MG63 (cell line): ENCODE measurements around the gene SUMO2. TPM values are rescaled to one million over a fixed set of nuclear protein-coding genes. Genes with fewer than 3 reads are reported as not detected.
"Not testable (repeated sequence)": the region's sequence is repeated elsewhere in the genome, so short reads cannot be mapped to it uniquely, and the experiment has no call there.

Experiments used
- DNase-seq: peaks from one replicate; pipeline ENCODE4 v3.0.0-alpha.2; 2020
- H3K27me3 ChIP-seq: fragments of 250-450 bp; sonication (Bioruptor Pico); 2 replicates; pipeline ENCODE4 v1.5.1; 2020; ENCODE audit warnings: mild to moderate bottlenecking, moderate library complexity
- H3K36me3 ChIP-seq: fragments of 250-450 bp; sonication (Bioruptor Pico); 2 replicates; pipeline ENCODE4 v1.5.1; 2020; ENCODE audit warnings: mild to moderate bottlenecking, moderate library complexity
- H3K4me3 ChIP-seq: fragments of 250-450 bp; sonication (Bioruptor Pico); 2 replicates; pipeline ENCODE4 v1.5.1; 2020; ENCODE audit warnings: mild to moderate bottlenecking, moderate library complexity
- H3K9me3 ChIP-seq: fragments of 250-450 bp; sonication (Bioruptor Pico); 2 replicates; pipeline ENCODE4 v1.5.1; 2020; ENCODE audit warnings: mild to moderate bottlenecking, moderate library complexity
- total RNA-seq: library from RNA; depleted of rRNA; stranded (reverse); fragments of >200 nt; shearing (Covaris generic); gene quantifications from 2 replicates; pipeline ENCODE4 v1.2.3, GENCODE V29; 2014; ENCODE audit warnings: low replicate concordance

Gene SUMO2
- total RNA-seq, 1 experiment from 2014 or later: 181 TPM

DNA sequence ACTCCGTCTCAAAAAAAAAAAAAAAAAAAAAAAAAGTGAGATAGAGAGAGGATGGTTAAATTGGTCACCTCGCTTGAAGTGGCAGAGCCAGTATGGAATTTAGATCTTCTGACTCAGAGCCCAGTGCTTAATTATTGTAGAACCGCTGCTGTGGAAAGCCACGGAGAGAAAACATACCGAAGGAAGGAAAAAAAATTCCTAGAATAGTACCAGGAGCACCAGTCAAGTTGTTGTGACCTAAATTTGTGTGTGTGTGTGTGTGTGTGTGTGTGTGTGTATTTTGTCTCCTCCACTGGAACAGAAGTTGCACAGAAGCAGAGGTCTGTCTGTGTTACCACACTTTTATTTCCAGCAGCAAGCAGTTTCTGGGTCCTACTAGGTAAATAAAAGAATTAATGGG, 12.1 kb upstream of the SUMO2 start:
- no peak for DNase-seq
- Histone ChIP-seq H3K4me3 (no peak overlapping the region), H3K9me3 (no peaks in the 10 kb centered on the region), H3K36me3 (no peaks in the 10 kb centered on the region), H3K27me3 (no peaks in the 10 kb centered on the region)

DNA sequence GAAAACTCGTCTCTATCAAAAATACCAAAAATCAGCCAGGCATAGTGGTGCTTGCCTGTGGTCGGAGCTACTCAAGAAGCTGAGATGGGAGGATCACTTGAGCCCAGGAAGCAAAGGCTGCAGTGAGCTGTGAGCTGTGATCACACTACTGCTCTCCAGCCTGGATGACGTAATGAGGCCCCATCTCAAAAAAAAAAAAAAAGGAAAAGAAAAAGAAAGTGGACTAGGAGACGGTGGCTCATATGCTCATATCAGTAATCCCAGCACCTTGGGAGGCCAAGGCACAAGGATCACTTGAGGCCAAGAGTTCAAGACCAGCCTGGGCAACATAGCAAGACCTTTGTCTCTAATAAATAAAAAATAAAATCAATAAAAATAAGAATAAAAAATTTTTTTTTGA, 8.8 kb upstream of the SUMO2 start:
- no peak for DNase-seq
- H3K4me3 ChIP-seq: no peak overlapping the region
- no peaks in the 10 kb centered on the region for H3K27me3 ChIP-seq
- H3K9me3 ChIP-seq: no peaks in the 10 kb centered on the region
- H3K36me3 ChIP-seq: no peaks in the 10 kb centered on the region

DNA sequence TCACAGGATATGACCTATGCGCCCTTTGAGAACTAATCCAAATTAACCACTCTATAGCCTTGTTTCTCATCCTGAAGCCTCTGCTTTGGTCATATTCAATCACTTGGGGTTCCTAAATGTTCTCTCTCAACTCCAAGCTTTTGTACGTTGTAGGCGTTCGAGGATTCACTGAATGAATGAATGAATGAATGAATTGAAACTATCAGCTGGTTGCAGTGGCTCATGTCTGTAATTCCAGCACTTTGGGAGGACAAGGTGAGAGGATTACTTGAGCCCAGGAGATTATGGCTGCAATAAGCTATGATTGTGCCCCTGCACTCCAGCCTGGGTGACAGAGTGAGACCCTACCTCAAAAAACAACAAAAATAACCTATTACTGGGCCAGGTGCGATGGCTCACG, 5.9 kb upstream of the SUMO2 start:
- H3K36me3 ChIP-seq: no peaks in the 10 kb centered on the region
- DNase-seq: no peak
- H3K4me3 ChIP-seq: no peak overlapping the region
- H3K27me3 ChIP-seq: no peaks in the 10 kb centered on the region
- no peaks in the 10 kb centered on the region for H3K9me3 ChIP-seq

DNA sequence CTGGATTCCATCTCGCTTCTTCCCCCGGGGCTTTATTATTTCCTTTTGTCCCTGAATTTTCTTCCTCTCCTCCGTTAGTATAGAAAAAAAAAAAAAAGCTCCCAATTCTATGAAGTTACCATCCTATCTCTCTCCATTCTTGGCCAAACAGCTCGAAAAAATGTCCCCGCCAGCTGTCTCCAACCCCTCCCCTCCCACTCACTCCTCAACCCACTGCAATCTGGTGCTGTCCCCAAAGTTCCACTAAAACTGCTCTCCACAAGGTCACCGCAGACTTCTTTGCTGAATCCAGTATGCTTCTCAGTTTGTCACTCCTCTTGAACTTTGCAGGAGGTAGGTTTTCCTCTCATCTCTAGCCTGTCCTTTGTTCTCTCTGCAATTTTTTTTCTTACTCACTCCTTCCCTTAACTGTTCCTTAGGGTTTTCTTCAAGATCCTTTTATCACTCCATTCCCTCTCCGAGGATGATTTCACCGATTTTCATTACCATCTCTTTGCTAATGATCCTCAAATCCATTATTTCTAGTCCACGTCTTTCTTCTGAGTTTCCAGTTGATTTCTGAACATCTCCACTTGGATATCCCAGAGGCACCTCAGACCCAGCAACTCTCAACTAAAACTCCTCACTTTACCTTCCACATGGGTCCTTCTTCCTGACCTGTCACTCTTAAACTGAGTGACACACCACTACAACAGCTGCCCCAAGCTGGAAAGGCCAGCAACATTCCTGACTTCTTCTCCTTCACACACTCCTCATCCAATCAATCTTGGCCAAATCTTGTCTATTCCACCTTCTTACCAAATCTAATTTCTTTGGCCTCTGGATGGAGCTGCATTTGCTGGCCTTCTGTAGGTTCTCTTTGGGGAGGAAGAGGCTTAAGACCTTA, 1.5 kb upstream of the SUMO2 start:
- H3K4me3 ChIP-seq: no peak overlapping the region
- DNase-seq: no peak
- no peaks in the 10 kb centered on the region for H3K9me3 ChIP-seq
- H3K36me3 ChIP-seq: peaks cover 26% of the 10 kb centered on the region
- H3K27me3 ChIP-seq: no peaks in the 10 kb centered on the region

DNA sequence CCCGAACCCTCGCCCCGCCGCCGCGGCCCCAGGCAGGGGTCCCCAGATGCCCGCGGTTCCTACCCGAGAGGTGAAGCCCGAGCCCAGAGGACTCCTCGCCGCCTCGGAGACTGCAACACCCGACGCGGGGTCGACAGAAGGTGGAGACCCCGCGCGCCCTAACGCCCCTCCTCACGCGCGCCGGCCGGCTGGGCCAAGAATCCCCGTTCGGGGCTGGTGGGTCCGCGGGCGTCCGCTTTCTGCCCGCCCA, 515 bp downstream of the SUMO2 start:
- Histone ChIP-seq H3K27me3 (no peaks in the 10 kb centered on the region), H3K4me3 (peak overlapping the region; percentile 84), H3K36me3 (peaks cover 43% of the 10 kb centered on the region), H3K9me3 (no peaks in the 10 kb centered on the region)
- DNase-seq: no peak

DNA sequence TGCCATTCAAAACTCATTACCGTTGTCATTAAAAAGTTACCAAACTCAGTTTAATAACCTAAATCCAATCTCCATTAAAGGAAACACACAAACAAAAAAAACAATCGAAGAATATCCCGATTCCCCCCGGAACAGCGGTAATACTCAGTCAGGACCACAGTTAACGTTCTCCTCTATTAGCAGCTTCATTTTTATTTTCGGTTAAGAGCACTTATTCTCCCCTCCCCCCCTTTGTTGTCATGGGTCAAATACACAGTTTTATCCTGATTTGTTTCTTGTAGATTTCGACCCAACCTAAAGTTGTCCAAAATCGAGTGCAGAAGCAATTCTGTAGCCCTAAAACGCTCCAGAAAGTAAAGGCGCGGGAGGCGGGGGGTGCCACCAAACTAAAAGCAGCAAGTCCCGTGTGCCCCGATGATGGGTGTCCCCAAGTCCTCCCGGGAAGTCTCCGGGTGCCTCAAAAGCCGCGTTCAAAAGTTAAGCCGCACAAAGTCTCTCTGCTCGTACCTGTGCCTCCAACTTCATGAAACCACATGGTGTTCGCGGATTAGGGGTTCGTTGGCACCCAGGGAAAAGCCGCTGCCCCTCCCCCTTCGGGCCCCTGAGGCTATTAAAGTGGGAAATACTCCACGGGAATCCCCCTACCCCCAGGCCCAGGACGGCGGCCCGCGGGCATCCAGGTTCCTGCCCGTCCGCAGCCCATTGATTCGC, 996 bp downstream of the SUMO2 start:
- no peak for DNase-seq
- Histone ChIP-seq H3K4me3 (peak overlapping the region; percentile 84), H3K36me3 (peaks cover 48% of the 10 kb centered on the region), H3K9me3 (no peaks in the 10 kb centered on the region), H3K27me3 (no peaks in the 10 kb centered on the region)

DNA sequence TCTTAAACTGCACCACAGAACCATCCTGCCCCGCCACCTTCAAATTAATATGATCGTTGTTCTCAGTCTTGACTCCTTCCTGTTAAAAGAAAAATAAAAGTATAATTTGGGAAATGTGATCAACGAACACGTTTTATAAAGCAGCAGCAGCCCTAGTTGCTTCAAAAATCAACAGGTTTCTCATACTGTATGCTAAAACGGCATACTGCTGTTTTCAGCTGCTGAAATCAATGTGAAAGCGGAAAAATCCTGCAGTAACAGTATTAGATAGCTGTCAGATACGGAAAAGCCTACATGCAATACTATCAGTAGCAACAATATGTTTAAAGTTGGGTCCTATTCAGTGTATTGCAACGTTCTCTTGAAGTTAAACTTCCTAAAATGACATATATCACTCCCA, 1.6 kb downstream of the SUMO2 start:
- no peak for DNase-seq
- Histone ChIP-seq H3K9me3 (no peaks in the 10 kb centered on the region), H3K36me3 (peaks cover 54% of the 10 kb centered on the region), H3K4me3 (peak overlapping the region; percentile 84), H3K27me3 (no peaks in the 10 kb centered on the region)

DNA sequence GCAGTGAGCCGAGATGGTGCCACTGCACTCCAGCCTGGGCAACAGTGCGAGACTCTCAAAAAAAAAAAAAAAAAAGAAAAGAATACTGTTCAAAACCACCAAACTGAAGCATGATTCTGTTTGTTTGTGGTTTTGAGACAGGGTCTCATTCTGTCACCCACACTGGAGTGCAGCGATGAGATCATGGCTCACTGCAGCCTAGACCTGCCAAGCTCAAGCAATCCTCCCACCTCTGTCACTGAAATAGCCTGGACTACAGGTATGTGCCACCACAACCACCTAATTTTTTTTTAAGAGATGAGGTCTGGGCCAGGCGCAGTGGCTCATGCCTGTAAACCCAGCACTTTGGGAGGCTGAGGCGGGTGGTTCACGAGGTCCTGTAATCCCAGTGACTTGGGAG, 4.3 kb downstream of the SUMO2 start:
- Histone ChIP-seq H3K36me3 (peaks cover 81% of the 10 kb centered on the region), H3K4me3 (no peak overlapping the region), H3K27me3 (no peaks in the 10 kb centered on the region), H3K9me3 (no peaks in the 10 kb centered on the region)
- no peak for DNase-seq

DNA sequence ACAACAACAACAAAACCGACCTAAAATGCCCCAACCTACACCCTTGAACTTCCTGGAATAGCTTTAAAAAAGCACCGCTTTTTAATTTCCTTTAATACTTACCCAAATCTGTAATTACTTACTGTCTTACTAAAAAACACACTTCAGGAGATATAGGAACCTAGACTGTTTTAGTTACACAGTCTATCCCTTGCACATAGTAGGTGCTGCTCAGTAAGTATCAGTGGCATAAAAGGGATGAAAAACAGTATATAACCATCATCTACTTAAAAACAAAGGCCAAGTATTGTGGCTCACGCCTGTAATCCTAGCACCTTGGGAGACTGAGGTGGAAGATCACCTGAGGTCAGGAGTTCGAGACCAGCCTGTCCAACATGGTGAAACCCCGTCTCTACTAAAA, 6.1 kb downstream of the SUMO2 start:
- Histone ChIP-seq H3K27me3 (no peaks in the 10 kb centered on the region), H3K9me3 (no peaks in the 10 kb centered on the region), H3K36me3 (peaks cover 94% of the 10 kb centered on the region), H3K4me3 (no peak overlapping the region)
- DNase-seq: no peak

DNA sequence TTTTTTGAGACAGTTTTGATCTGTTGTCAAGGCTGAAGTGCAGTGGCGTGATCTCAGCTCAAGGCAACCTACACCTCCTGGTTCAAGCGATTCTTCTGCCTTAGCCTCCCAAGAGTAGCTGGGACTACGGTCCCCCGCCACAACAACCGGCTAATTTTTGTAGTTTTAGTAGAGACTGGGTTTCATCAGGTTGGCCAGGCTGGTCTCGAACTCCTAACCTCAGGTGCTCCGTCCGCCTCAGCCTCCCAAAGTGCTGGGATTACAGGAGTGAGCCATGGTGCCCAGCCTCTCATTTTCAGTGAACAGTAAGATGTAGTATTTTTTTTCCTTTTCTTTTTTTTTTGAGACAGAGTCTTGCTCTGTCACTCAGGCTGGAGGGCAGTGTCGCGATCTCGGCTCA, 7.8 kb downstream of the SUMO2 start:
- Histone ChIP-seq H3K27me3 (no peaks in the 10 kb centered on the region), H3K4me3 (no peak overlapping the region), H3K9me3 (no peaks in the 10 kb centered on the region), H3K36me3 (peaks cover 94% of the 10 kb centered on the region)
- DNase-seq: no peak

DNA sequence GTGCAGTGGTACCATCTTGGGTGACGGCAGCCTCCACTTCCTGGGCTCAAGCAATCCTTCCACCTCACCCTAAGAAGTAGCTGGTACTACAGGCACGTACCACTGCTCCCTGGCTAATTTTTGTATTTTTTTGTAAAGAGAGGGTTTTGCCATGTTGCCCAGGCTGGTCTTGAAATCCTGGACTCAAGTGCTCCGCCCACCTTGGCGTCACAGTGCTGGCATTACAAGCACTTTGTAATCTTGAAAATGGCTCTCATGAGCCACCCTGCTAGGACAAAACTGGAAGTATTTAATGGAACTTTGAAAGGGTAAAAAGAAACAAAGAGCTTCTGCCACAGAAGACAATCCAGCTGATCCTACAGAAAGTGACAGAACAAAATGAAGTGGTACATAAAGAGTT, 9.2 kb downstream of the SUMO2 start:
- no peak for DNase-seq
- H3K4me3 ChIP-seq: no peak overlapping the region
- no peaks in the 10 kb centered on the region for H3K9me3 ChIP-seq
- peaks cover 92% of the 10 kb centered on the region for H3K36me3 ChIP-seq
- no peaks in the 10 kb centered on the region for H3K27me3 ChIP-seq

DNA sequence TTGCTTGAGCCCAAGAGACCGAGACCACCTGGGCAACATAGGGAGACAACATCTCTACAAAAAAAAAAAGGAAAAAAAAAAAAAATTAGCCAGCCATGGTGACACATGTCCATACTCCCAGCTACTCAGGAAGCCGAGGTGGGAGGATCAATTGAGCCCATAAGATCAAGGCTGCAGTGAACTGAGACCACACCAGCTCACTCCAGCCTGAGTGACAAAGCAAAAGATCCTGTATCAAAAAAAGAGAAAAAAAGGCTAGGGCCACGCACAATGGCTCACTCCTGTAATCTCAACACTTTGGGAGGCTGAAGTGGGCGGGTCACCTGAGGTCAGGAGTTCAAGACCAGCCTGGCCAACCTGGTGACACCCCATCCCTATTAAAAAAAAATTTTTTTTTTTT, 13.8 kb downstream of the SUMO2 start:
- DNase-seq: no peak
- no peak overlapping the region for H3K4me3 ChIP-seq
- peaks cover 86% of the 10 kb centered on the region for H3K36me3 ChIP-seq
- H3K27me3 ChIP-seq: no peaks in the 10 kb centered on the region
- H3K9me3 ChIP-seq: no peaks in the 10 kb centered on the region

DNA sequence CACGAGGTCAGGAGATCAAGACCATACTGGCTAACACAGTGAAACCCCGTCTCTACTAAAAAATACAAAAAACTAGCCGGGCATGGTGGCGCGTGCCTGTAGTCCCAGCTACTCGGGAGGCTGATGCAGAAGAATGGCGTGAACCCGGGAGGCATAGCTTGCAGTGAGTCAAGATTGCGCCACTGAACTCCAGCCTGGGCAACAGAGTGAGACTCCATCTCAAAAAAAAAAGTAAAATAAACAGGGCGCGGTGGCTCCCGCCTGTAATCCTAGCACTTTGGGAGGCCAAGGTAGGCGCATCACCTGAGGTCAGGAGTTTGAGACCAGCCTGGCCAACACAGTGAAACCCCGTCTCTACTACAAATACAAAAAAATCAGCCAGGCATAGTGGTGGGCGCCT, 18.2 kb downstream of the SUMO2 start:
- not testable (repeated sequence) for H3K9me3 ChIP-seq, H3K27me3 ChIP-seq, H3K4me3 ChIP-seq, DNase-seq
- peaks cover 75% of the 10 kb centered on the region for H3K36me3 ChIP-seq

DNA sequence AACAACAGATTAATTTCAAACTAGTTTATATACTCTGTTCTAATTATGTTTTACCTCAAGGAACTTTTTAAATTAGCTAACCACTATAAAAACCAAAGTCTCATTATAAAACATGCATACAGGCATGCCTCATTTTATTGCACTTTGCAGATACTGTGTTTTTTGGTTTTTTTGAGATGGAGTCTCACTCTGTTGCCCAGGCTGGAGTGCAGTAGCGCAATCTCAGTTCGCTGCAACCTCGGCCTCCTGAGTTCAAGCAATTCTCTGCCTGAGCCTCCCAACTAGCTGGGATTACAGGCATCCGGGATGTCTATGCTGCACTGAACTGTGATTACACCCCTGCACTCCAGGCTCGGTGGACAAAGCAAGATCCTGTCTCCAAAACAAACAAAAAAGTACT, 19.7 kb downstream of the SUMO2 start:
- H3K36me3 ChIP-seq: peaks cover 67% of the 10 kb centered on the region
- no peak overlapping the region for H3K4me3 ChIP-seq
- DNase-seq: no peak
- no peaks in the 10 kb centered on the region for H3K27me3 ChIP-seq
- no peaks in the 10 kb centered on the region for H3K9me3 ChIP-seq

DNA sequence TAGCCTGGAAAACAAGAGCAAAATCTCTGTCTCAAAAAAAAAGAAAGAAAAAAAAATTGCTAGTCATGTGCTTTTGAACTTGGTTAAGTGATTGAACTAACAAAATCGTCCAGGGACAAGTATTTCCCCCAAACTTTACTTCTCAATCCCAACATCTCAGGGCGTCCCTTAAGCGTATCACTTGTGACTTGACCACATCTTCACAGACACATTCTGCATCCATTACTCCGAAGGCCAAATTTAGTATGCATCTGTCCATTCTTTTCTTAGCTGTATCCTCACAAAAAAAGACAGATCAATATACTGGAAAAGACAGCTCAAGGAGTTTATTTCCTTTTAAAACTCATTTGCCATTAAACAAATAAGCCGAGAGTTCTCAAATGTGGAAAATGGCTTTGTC, 22.5 kb downstream of the SUMO2 start:
- no peak overlapping the region for H3K4me3 ChIP-seq
- DNase-seq: no peak
- peaks cover 55% of the 10 kb centered on the region for H3K36me3 ChIP-seq
- no peaks in the 10 kb centered on the region for H3K9me3 ChIP-seq
- H3K27me3 ChIP-seq: no peaks in the 10 kb centered on the region

DNA sequence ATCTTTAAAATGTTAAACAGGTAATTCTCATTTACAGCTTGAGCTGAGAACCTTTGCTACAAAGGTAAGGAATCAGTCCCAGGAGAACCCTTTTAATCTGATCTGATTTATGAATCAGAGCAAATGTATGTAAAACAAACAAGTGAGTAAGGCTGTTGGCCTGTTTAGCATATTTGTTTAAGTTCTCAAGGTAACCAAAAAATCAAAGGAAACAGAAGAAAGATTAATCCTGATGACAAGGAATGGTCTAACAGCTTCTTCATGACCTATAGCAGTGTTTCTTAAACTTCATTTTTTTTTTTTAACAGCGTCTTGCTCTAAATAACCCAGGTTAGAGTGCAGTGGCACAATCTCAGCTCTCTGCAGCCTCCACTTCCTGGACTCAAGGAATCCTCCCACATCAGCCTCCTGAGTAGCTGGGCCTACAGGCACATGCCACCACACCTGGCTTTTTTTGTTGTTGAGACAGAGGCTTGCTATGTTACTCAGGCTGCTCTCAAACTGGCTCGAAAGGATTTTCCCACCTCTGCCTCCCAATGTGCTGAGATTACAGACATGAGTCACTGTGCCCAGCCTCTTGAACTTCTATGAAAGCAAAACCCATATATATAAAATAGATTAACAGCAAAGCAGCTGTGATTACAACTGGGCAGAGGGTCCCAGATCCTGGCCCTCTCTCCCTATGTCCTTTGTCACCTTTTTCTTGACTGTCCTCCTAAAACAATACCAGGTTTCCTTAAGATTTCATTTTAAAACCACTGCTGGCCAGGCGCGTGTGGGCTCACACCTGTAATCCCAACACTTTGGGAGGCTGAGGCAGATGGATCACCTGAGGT, 23.3 kb downstream of the SUMO2 start:
- DNase-seq: peak; percentile 39
- Histone ChIP-seq H3K36me3 (peaks cover 51% of the 10 kb centered on the region), H3K27me3 (no peaks in the 10 kb centered on the region), H3K9me3 (no peaks in the 10 kb centered on the region), H3K4me3 (no peak overlapping the region)

DNA sequence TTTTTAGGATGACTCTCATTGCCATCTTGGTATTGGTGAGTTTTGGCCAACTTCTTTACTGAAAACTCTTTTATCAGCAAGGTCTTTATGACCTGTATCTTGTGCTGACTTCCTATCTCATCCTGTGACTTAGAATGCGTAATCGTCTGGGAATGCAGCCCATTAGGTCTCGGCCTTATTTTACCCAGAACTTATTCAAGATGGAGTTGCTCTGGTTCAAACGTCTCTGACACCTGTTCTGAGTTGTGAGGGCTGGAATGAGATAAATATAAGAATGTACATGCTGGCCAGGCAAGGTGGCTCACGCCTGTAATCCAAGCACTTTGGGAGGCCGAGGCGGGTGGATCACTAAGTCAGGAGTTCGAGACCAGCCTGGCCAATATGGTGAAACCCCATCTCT, 24.3 kb downstream of the SUMO2 start:
- DNase-seq, H3K9me3 ChIP-seq, H3K4me3 ChIP-seq, H3K27me3 ChIP-seq: not testable (repeated sequence)
- H3K36me3 ChIP-seq: peaks cover 46% of the 10 kb centered on the region
